Measurements from ENCODE around the gene SLC12A2.

SLC12A2 gene

DNA sequence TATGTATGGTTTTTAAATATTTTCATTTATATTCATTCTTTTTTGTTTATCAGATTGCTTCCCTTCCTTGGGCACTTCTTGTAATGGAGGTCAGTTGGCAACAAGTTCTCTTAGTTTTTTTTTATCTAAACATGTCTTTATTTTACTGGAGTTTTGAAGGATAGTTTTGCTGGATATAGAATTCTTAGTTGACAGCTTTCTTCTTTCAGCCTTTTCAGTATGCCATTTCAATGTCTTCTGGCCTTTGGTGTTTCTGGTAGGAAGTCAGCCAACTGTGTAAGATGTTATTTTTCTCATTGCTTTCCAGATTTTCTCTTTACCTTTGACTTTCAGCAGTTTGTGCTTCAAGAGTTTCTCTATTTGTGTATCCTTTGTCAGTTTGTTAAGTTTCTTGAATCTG lies 14.2 kb downstream of the SLC12A2 start:
- DNase-seq, result no peak

DNA sequence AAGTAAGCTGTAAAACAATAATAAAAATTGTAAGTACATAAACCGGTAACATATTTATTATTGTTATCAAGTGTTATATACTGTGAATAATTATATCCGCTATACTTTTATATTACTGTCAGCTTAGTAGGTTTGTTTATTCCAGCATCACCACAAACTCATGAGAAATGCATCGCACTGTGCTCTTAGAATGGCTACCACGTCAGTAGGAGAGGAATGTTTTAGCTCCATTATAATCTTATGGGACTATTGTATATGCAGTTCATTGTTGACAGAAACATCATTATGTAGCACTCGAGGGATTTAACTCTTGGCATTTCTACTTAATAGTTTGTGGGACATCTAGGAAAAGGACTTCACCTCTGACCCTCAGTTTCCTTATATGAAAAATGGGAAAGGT lies 16.4 kb downstream of the SLC12A2 start:
- DNase-seq, result peak; percentile 23

DNA sequence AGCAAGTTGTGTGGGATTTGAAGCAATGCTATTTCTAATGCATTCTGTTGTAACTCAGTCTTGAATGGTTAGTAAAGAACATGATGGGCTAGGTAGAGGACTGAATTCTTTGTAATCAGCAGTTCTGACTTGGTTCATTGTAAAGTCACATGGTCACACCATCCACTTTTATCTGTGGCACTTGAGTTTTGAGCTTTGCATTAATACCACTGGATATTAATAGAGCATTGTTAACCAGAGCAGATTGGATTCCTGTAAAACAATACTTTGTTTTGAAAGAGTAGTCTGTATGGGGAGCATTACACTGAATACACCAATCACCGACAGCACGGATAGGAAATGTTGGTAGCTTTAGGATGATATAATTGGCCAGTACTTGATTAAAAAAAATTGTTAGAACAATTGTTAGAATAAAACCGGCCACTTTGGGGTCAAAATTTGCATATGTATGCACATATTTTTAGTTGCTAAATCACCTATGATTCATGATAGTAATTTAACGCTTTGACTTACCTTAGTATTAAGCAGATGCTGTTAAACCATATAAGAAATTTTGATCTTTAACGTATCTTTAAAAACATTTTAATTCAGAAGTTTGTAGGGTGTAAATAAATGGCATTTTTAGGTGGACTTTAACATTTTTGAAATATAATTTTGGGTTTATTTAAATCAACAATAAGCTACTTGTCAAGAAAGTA lies 17.4 kb downstream of the SLC12A2 start:
- no peak for DNase-seq

DNA sequence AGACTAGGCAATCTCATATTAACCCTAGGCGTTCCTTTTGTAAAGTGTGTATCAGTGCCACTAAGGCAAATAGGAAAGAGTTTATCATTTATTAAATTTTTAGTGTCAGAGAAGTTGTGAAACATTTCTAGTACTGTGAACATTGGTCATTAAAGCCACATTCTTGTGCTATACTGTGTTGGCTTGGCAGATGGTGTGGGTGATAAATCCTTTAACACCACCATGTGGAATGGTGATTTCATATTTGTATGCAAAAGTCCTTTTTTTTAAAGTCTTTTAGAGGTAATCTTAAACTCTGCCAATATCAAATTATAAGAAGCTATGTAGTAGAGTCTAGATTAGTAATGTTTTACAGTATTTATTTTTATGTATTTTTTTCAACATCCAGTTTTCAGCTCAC lies 18.1 kb downstream of the SLC12A2 start:
- peak; percentile 11 for DNase-seq

DNA sequence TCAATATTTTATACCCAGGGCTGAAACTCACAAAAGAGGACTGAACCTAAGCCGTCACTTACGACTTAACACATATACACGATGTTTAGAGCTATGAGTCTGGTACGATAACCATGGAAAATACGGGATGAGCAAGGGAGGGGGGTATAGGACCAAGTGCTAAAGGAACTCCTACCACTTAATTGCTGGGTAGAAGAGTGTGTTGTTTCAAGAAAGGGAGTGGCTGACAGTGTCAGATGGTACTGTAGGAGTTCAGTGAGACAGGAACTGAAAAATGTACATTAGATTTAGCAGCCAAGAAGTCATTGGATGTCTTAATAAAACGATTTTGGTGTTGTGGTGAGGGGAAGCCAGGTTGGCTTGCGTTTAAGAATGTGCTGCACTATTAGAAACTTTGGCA lies 21.6 kb downstream of the SLC12A2 start:
- no peak for DNase-seq

DNA sequence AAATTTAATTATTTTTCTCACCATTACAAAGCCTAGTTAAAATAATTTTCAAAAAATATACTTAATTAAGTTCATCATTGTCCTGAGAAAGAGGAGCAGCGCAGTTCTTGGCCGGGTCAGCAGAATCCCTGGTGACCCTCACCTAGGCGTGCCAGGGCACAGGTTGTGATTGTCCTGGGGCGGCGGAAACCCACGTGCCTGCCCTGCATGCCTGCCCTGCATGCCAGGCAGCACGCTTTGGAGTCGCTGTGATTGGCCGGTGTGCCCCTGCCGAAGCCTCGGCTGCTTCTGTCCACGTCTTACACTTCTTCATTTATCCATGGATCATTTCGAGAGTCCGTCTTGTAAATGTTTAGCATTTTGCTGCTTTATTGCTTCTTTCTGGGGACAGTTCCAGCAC lies 25.6 kb downstream of the SLC12A2 start:
- DNase-seq, result no peak

DNA sequence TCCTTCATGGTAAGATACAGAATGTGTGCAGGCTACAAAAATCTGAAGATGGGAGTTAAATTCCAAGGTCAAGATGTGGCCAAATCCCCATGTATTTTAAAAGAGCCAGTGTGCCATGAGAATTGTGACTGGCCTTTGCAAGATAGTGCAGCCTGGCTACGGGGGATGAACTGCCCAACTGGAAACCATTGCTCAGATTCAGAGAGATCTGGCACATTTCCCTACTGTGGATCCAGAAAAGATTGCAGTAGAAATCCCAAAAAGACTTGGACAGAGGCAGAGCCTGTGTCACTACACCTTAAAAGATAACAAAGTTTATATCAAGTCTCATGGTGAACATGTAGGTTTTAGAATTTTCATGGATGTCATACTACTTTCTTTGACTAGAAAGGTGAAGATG lies 26.2 kb downstream of the SLC12A2 start:
- no peak for DNase-seq

DNA sequence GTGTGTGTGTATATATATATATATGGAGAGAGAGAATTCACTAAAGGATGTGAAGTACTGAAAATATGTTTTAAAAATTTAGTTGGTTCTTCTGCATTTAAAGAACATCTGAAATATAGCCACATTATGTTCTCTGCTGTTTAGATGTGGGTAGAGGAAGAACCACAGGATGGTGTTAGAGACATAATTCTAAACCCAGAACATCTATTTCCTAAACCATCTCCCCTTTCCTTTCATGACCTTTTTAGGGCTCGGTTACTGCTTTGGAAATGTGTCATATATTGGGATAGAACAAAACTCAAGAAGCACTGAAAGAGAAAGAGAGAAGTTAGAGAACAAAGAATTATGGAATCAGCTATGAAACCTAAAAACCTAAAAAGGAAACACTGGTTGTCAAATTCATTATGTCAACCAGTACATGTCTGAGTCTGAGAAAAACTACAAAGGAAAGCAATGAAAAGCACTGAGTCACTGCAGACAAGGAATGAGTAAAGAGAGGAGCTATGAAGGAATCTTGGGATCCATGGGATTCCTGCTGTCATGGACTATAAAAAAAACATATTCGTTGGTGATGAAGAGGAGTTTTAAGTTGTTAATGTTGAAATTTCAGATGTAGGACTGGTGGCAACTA lies 28.4 kb downstream of the SLC12A2 start:
- peak; percentile 89 for DNase-seq

DNA sequence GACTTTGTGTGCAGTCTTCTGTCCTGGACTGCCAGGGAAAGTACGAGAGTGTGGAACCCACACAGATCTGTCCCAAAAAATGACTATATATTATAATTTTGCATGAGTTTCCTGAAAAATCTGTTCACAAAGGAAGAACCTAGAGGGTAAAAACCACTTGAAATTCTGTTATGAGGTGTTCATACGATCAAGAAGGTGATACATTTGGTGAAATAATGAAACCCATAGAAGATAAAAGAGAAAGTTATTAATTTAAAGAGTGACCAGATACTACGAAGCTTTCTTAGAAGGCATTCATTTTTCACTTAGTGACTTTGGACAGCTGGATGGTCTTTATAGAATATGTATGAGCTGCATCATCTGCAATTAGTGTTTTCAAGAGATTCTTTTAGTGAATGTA lies 32.9 kb downstream of the SLC12A2 start:
- no peak for DNase-seq

DNA sequence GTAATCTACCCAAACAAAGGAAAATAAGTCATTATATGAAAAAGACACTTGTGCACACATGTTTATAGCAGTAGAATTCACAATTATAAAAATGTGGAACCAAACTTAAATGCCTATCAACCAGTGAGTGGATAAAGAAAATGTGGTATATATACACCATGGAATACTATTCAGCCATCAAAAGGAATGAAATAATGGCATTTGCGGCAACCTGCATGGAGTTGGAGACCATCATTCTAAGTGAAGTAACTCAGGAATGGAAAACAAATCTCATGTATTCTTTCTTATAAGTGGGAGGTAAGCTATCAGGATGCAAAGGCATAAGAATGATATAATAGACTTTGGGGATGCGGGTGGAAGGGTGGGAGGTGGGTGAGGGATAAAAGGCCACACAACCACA lies 34.6 kb downstream of the SLC12A2 start:
- no peak for DNase-seq

DNA sequence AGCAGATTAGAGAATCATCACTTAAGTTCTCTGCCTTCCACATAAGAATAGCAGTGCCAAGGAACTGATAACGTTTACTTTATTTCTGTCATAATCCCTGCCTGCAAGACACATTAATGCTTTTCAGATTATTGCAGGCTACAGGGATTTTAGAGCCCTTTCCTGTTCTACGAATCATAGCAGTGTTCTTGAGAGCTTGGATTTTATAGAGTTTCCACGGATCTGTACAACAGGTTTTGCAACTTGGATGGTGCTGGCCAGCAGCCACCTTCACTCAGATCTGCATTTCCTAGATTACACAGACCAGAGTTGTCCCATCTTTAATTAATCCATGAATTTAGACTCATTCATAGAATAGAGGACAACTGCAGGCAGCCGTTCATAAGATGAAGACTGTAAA lies 38.1 kb downstream of the SLC12A2 start:
- DNase-seq, result no peak

DNA sequence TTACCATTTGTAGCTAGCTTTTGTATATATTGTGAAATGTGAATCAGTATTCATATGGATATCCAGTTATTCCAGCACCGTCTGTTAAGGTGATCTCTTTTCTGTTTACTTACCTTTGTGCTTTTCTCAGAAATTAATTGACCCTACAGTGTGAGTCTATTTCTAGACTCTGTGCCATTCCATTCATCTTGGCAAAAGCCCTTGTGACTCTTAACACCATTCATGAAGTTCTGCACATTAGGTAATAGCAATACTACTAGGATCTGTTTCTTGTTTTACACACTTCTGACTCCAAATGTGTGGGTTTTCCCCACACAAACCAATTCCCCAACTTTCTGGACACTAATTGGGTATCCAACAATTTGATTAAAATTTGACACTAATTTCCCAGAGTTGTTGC lies 40.4 kb downstream of the SLC12A2 start:
- DNase-seq, result no peak

DNA sequence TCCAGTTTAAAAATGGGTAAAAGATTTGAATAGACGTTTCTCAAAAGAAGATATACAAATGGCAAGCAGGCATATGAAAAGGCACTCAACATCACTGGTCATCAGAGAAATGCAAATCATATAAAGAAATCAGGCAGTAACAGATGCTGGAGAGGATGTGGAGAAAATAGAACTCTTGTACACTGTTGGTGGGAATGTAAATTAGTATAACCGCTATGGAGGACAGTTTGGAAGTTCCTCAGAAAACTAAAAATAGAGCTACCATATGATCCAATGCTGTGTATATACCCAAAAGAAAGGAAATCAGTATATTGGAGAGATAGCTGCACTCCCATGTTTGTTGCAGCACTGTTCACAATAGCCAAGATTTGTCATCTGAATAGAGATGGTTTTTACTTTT lies 42.7 kb downstream of the SLC12A2 start:
- no peak for DNase-seq

DNA sequence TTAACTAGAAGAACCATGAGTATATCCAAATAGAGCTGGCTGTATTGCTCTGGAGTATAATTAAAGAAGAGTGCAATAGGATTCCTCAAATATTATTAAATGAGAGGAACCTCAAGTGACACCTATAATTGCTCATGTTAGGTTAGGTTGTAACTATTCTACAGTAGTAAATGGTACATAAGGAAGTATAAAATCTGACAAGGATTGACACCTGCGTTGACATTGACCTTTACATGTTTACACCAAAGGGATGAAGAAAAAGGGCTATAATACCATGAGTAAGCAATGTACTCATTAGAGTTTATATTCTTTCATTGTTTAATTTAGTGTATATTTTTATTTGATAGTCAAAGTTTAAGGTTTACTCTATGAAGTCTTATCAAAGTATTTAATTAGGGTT lies 48.9 kb downstream of the SLC12A2 start:
- DNase-seq, result no peak

DNA sequence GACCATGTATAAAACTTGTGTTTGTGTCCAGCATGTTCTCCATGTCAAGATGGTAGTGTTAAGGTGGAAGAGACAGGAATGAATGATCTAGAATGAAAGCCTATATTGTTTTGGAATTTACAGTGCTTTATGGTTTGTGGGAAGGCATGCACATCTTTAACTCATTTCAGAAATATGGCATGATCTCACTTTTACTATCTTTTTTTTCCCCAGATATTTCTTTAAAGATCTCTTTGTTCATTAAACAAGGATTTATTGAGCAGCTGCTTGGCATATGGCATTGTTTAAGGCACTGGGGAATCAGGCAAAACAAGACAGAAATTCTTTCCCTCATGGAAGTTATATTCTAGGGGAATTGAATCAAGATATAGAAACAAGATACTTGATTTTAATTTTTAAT lies 51.7 kb downstream of the SLC12A2 start:
- peak; percentile 13 for DNase-seq

DNA sequence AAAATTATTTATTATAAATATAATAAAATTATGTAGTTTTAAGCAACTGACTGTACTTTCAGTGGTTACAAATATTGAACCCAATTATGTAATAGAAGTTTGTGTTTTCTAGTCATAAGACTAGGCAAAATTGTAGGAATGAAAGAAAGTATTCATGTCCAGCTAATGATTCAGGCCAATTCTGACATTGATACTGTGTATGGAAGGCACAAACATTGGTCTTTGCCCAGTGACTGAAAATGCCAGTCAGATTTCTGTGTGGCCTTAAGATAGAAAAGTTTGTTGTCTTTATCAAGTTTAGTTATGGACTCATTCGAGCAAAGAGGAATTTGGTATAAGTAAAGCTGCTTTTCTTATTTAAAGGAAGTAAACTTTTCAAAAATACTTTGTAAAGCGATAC lies 60.3 kb downstream of the SLC12A2 start:
- no peak for DNase-seq

DNA sequence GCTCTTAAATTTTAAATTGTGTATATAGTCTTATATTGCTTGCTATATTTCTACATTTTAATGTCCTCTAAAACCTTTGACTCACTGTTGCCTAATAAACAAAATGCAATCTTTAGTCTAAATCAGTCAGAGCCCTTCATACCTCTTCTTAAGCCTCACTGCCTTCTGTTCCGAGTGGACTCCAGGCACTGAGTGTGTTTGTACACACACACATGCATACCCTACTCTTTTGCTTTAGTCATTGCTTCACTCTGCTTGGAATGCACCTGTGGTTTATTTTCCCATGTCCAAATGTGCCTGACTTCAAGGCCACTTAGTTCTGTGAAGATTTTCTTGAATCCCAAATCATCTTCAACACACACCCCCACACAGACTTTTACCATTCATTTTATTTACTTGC lies 60.9 kb downstream of the SLC12A2 start:
- DNase-seq, result peak; percentile 5

DNA sequence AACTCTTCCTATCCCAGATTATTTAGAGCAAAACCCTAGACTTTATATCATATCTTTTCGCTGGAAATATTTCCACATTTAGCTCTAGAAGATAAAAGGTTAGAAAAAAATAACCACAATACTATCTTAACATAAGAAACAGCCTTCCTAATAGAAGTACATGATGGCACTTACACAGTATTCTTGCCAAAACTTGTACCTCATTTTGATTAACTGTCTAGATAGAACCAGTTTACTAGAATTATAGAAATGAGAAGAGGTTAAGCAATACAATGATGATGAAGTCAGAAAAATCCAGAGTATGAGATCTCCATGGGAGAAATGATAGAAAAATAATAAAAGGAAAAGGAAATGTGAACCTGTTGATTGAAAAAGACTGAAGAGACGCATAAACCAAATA lies 63.1 kb downstream of the SLC12A2 start:
- no peak for DNase-seq

DNA sequence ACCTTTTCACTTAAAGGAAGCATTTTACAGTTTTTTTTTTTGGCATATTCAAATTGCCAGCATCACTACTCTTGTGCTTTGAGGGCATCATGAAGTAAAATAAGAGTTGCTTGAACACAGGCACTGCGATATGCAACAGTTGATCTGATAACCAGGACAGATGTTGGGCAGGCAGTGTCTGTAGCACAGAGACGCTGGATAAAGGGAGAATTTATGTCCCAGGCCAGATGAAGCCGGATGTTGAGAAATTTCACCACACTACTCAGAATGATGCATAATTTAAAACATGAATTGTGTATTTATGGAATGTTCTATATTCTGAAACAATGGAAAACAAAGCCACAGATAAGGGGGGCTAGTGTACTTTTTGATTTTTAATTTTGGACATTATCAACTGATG lies 71.4 kb downstream of the SLC12A2 start:
- peak; percentile 43 for DNase-seq

DNA sequence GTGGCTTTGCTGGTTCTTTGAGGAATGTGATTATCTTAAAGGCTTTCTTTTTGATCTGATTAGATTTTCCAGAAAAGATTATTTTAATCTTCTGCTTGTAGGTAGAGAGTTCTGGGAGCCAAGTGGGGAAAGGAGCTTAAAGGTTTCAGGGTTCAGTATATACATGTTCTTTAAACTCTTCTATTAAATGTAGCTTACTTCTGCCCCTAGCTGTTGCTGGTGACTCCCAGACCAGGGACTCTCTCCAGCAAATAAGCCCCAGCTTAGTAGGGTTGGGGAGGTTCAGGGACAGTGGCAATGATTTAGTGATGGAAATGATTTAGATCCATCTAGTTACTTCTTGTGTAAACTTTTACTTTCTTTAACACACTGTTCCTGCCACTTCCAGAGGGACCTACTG lies 72.2 kb downstream of the SLC12A2 start:
- no peak for DNase-seq

DNA sequence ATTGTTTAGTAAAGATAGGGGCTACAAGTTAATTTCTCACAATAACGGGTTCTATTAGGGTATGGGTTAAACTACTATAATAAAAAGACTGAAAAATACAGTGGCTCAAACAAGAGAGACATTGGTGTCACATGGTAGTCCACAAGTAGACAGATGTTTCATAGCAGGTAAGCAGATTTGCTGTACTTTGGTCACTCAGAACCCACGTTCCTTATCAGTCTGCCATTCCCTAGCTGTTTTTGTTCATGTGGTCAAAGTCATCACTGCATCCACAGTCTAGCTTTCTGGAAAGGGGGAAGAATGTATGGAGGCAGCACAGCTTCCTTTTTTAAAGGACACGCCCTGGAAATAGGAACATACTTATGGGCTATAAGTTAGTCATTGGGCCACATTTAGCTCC lies 73.0 kb downstream of the SLC12A2 start:
- DNase-seq, result peak; percentile 9

DNA sequence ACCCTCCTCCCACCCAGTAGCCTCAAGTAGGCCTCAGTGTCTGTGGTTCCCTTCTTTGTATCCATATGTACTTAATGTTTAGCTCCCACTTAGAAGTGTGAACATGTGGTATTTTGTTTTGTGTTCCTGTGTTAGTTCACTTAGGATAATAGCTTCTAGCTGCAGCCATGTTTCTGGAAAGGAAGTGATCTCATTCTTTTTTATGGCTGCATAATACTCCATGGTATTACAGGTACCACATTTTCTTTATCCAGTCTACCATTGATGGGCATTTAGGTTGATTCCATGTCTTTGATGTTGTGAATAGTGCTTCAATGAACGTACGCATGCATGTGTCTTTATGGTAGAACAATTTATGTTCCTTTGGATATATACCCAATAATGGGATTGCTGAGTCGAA lies 74.8 kb downstream of the SLC12A2 start:
- no peak for DNase-seq

DNA sequence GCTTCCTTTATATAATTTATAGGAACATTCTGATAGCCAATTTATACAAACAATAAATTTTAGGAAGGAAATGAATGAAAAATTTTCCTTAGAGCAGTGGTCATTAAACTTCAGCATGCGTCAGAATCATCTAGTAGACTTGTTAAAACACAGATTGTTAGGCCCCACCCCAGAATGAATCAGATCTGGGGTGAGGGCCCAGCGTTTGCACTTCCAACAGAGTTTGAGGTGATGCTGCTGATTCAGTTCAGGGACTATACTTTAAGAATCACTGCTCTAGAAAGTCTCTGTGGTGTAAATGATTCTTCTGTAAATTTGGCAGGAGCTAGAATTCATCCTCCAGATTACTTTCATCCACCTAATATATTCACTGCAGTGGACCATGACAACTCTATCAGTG lies 80.4 kb downstream of the SLC12A2 start:
- DNase-seq, result peak; percentile 20

DNA sequence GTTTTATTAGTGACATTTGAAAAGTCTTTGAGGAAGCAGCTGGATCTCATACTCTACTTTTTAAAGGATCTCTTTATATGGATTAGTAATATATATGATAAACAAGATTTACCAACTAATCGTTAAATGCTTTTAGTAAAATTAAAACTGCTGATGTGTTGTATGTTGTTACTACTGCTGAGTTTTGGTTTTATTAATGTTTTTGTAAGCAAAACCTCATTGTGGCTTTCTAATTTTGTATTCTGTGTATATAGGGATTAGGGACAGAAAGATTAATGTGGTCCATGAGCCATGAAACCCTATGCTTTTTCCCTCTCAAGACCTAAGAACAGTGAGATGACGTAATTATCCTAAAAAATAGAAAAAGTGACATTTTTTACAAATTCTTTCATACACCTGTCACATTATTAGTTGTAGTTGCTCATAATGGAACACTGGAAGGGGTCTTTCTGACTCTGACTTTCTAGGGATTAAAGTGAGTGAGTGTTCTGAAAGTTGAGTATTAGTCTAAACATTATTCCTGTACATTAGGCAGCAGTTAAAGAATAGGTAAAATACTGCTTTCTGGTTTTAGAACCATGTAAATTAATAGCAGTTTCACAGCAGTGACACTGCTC lies 85.9 kb downstream of the SLC12A2 start:
- no peak for DNase-seq

Measured in fibroblast of skin of back (primary cell).